ENCODE data around the gene PLCG2.
A peak's percentile ranks its signal among the peaks of the same experiment; 100 is the strongest.
"Not testable (repeated sequence)": the region's sequence is repeated elsewhere in the genome, so short reads cannot be mapped to it uniquely, and the experiment has no call there.

The PLCG2 gene

GRCh38 chr16:81967358-81967757 is 188.3 kb downstream of the PLCG2 start:
- Histone ChIP-seq H3K36me3 (ENCODE audit: control insufficient read depth in 4 of 4, insufficient read depth in 4 of 4, low read length in 3 of 4) (no peaks in the 10 kb centered on the region), H3K27ac (ENCODE audit: insufficient read depth in 1 of 2, low read depth in 1 of 2, low read length in 2 of 2, poor library complexity in 1 of 2, severe bottlenecking in 2 of 2) (no peak overlapping the region), H3K27me3 (replicated peaks in 2 of 5; ENCODE audit: control insufficient read depth in 4 of 5, insufficient read depth in 5 of 5, low read length in 4 of 5) (no peaks in the 10 kb centered on the region), H3K4me3 (ENCODE audit: control insufficient read depth in 1 of 7, extremely low read depth in 1 of 7, insufficient read depth in 4 of 7, low read depth in 2 of 7, low read length in 6 of 7) (no peak overlapping the region), H3K4me1 (ENCODE audit: control extremely low read depth in 1 of 4, control insufficient read depth in 4 of 4, insufficient read depth in 4 of 4, low read length in 3 of 4) (no peaks in the 10 kb centered on the region), H3K9me3 (ENCODE audit: control extremely low read depth in 1 of 5, control insufficient read depth in 4 of 5, insufficient read depth in 2 of 5, low read depth in 1 of 5, low read length in 4 of 5) (peaks cover 5 to 8% (median 7%) of the 10 kb centered on the region in 5 experiments)
- ChIA-PET CTCF (no interaction called here), POLR2A (no interaction called here)
- 94% methylated on average over 3 of the region's 5 CpGs for WGBS (ENCODE audit: insufficient coverage)
- peak in 1 of 3 donors; percentile 3 for DNase-seq

GRCh38 chr16:81971853-81972252 is 192.8 kb downstream of the PLCG2 start:
- peaks cover 6 to 20% (median 15%) of the 10 kb centered on the region in 5 experiments for H3K9me3 ChIP-seq (ENCODE audit: control extremely low read depth in 1 of 5, control insufficient read depth in 4 of 5, insufficient read depth in 2 of 5, low read depth in 1 of 5, low read length in 4 of 5)
- H3K4me1 ChIP-seq (ENCODE audit: control extremely low read depth in 1 of 4, control insufficient read depth in 4 of 4, insufficient read depth in 4 of 4, low read length in 3 of 4): no peaks in the 10 kb centered on the region
- no peak overlapping the region for H3K4me3 ChIP-seq (ENCODE audit: control insufficient read depth in 1 of 7, extremely low read depth in 1 of 7, insufficient read depth in 4 of 7, low read depth in 2 of 7, low read length in 6 of 7)
- CTCF ChIA-PET: interaction anchor here (0.9 kb wide), 1 partner anchor 13 kb away, joined by 3 read pairs; no protein-coding TSS in a partner anchor
- POLR2A ChIA-PET: no interaction called here
- no peak for DNase-seq
- H3K27ac ChIP-seq (ENCODE audit: insufficient read depth in 1 of 2, low read depth in 1 of 2, low read length in 2 of 2, poor library complexity in 1 of 2, severe bottlenecking in 2 of 2): no peak overlapping the region
- H3K36me3 ChIP-seq (ENCODE audit: control insufficient read depth in 4 of 4, insufficient read depth in 4 of 4, low read length in 3 of 4): no peaks in the 10 kb centered on the region
- no peaks in the 10 kb centered on the region for H3K27me3 ChIP-seq (replicated peaks in 2 of 5; ENCODE audit: control insufficient read depth in 4 of 5, insufficient read depth in 5 of 5, low read length in 4 of 5)
- WGBS (ENCODE audit: insufficient coverage): no CpG with 5 or more reads among the region's 1 CpG

- no peak overlapping the region for H3K4me3 ChIP-seq (ENCODE audit: control insufficient read depth in 1 of 7, extremely low read depth in 1 of 7, insufficient read depth in 4 of 7, low read depth in 2 of 7, low read length in 6 of 7)
- H3K4me1 ChIP-seq (ENCODE audit: control extremely low read depth in 1 of 4, control insufficient read depth in 4 of 4, insufficient read depth in 4 of 4, low read length in 3 of 4): no peaks in the 10 kb centered on the region
- H3K27ac ChIP-seq (ENCODE audit: insufficient read depth in 1 of 2, low read depth in 1 of 2, low read length in 2 of 2, poor library complexity in 1 of 2, severe bottlenecking in 2 of 2): no peak overlapping the region
- DNase-seq: no peak
- ChIA-PET CTCF (no interaction called here), POLR2A (no interaction called here)
- WGBS (ENCODE audit: insufficient coverage): 60% methylated on average over 2 of the region's 2 CpGs
- H3K27me3 ChIP-seq (replicated peaks in 2 of 5; ENCODE audit: control insufficient read depth in 4 of 5, insufficient read depth in 5 of 5, low read length in 4 of 5): no peaks in the 10 kb centered on the region
- H3K9me3 ChIP-seq (ENCODE audit: control extremely low read depth in 1 of 5, control insufficient read depth in 4 of 5, insufficient read depth in 2 of 5, low read depth in 1 of 5, low read length in 4 of 5): peaks cover 6 to 23% (median 15%) of the 10 kb centered on the region in 5 experiments
- no peaks in the 10 kb centered on the region for H3K36me3 ChIP-seq (ENCODE audit: control insufficient read depth in 4 of 4, insufficient read depth in 4 of 4, low read length in 3 of 4)
Observed at GRCh38 chr16:81973737-81974136, 194.6 kb downstream of the PLCG2 start.

- H3K4me1 ChIP-seq (ENCODE audit: control extremely low read depth in 1 of 4, control insufficient read depth in 4 of 4, insufficient read depth in 4 of 4, low read length in 3 of 4): no peaks in the 10 kb centered on the region
- H3K4me3 ChIP-seq (ENCODE audit: control insufficient read depth in 1 of 7, extremely low read depth in 1 of 7, insufficient read depth in 4 of 7, low read depth in 2 of 7, low read length in 6 of 7): no peak overlapping the region
- H3K27me3 ChIP-seq (replicated peaks in 2 of 5; ENCODE audit: control insufficient read depth in 4 of 5, insufficient read depth in 5 of 5, low read length in 4 of 5): no peaks in the 10 kb centered on the region
- DNase-seq: no peak
- H3K9me3 ChIP-seq (ENCODE audit: control extremely low read depth in 1 of 5, control insufficient read depth in 4 of 5, insufficient read depth in 2 of 5, low read depth in 1 of 5, low read length in 4 of 5): peaks cover 6 to 23% (median 14%) of the 10 kb centered on the region in 5 experiments
- POLR2A ChIA-PET: no interaction called here
- WGBS (ENCODE audit: insufficient coverage): no CpG with 5 or more reads among the region's 1 CpG
- CTCF ChIA-PET: no interaction called here
- no peak overlapping the region for H3K27ac ChIP-seq (ENCODE audit: insufficient read depth in 1 of 2, low read depth in 1 of 2, low read length in 2 of 2, poor library complexity in 1 of 2, severe bottlenecking in 2 of 2)
- H3K36me3 ChIP-seq (ENCODE audit: control insufficient read depth in 4 of 4, insufficient read depth in 4 of 4, low read length in 3 of 4): no peaks in the 10 kb centered on the region
Observed at GRCh38 chr16:81975637-81976036, 196.5 kb downstream of the PLCG2 start.

- H3K36me3 ChIP-seq (ENCODE audit: control insufficient read depth in 4 of 4, insufficient read depth in 4 of 4, low read length in 3 of 4); H3K4me1 ChIP-seq (ENCODE audit: control extremely low read depth in 1 of 4, control insufficient read depth in 4 of 4, insufficient read depth in 4 of 4, low read length in 3 of 4); DNase-seq; H3K27ac ChIP-seq (ENCODE audit: insufficient read depth in 1 of 2, low read depth in 1 of 2, low read length in 2 of 2, poor library complexity in 1 of 2, severe bottlenecking in 2 of 2); H3K27me3 ChIP-seq (replicated peaks in 2 of 5; ENCODE audit: control insufficient read depth in 4 of 5, insufficient read depth in 5 of 5, low read length in 4 of 5); POLR2A ChIA-PET; H3K4me3 ChIP-seq (ENCODE audit: control insufficient read depth in 1 of 7, extremely low read depth in 1 of 7, insufficient read depth in 4 of 7, low read depth in 2 of 7, low read length in 6 of 7); CTCF ChIA-PET: not testable (repeated sequence)
- H3K9me3 ChIP-seq (ENCODE audit: control extremely low read depth in 1 of 5, control insufficient read depth in 4 of 5, insufficient read depth in 2 of 5, low read depth in 1 of 5, low read length in 4 of 5): peaks cover 0 to 15% (median 7%) of the 10 kb centered on the region in 5 experiments
- WGBS (ENCODE audit: insufficient coverage): 98% methylated on average over 9 of the region's 26 CpGs
Observed at GRCh38 chr16:81977335-81977942, 198.3 kb downstream of the PLCG2 start.

- H3K9me3 ChIP-seq (ENCODE audit: control extremely low read depth in 1 of 5, control insufficient read depth in 4 of 5, insufficient read depth in 2 of 5, low read depth in 1 of 5, low read length in 4 of 5): no peaks in the 10 kb centered on the region
- H3K27ac ChIP-seq (ENCODE audit: insufficient read depth in 1 of 2, low read depth in 1 of 2, low read length in 2 of 2, poor library complexity in 1 of 2, severe bottlenecking in 2 of 2): no peak overlapping the region
- H3K36me3 ChIP-seq (ENCODE audit: control insufficient read depth in 4 of 4, insufficient read depth in 4 of 4, low read length in 3 of 4): no peaks in the 10 kb centered on the region
- POLR2A ChIA-PET: no interaction called here
- DNase-seq: no peak
- H3K4me3 ChIP-seq (ENCODE audit: control insufficient read depth in 1 of 7, extremely low read depth in 1 of 7, insufficient read depth in 4 of 7, low read depth in 2 of 7, low read length in 6 of 7): no peak overlapping the region
- CTCF ChIA-PET: no interaction called here
- no peaks in the 10 kb centered on the region for H3K4me1 ChIP-seq (ENCODE audit: control extremely low read depth in 1 of 4, control insufficient read depth in 4 of 4, insufficient read depth in 4 of 4, low read length in 3 of 4)
- peaks cover 0 to 13% (median 3%) of the 10 kb centered on the region in 5 experiments for H3K27me3 ChIP-seq (replicated peaks in 2 of 5; ENCODE audit: control insufficient read depth in 4 of 5, insufficient read depth in 5 of 5, low read length in 4 of 5)
- 76% methylated on average over 7 of the region's 8 CpGs for WGBS (ENCODE audit: insufficient coverage)
Observed at GRCh38 chr16:81987121-81987520, 208.0 kb downstream of the PLCG2 start.

GRCh38 chr16:81987706-81988105 is 208.6 kb downstream of the PLCG2 start:
- no peaks in the 10 kb centered on the region for H3K4me1 ChIP-seq (ENCODE audit: control extremely low read depth in 1 of 4, control insufficient read depth in 4 of 4, insufficient read depth in 4 of 4, low read length in 3 of 4)
- H3K9me3 ChIP-seq (ENCODE audit: control extremely low read depth in 1 of 5, control insufficient read depth in 4 of 5, insufficient read depth in 2 of 5, low read depth in 1 of 5, low read length in 4 of 5): no peaks in the 10 kb centered on the region
- H3K27me3 ChIP-seq (replicated peaks in 2 of 5; ENCODE audit: control insufficient read depth in 4 of 5, insufficient read depth in 5 of 5, low read length in 4 of 5): peaks cover 0 to 10% (median 3%) of the 10 kb centered on the region in 5 experiments
- DNase-seq: no peak
- no peaks in the 10 kb centered on the region for H3K36me3 ChIP-seq (ENCODE audit: control insufficient read depth in 4 of 4, insufficient read depth in 4 of 4, low read length in 3 of 4)
- H3K27ac ChIP-seq (ENCODE audit: insufficient read depth in 1 of 2, low read depth in 1 of 2, low read length in 2 of 2, poor library complexity in 1 of 2, severe bottlenecking in 2 of 2): no peak overlapping the region
- WGBS (ENCODE audit: insufficient coverage): 82% methylated on average over 4 of the region's 5 CpGs
- ChIA-PET POLR2A (no interaction called here), CTCF (no interaction called here)
- H3K4me3 ChIP-seq (ENCODE audit: control insufficient read depth in 1 of 7, extremely low read depth in 1 of 7, insufficient read depth in 4 of 7, low read depth in 2 of 7, low read length in 6 of 7): no peak overlapping the region

Measured in common myeloid progenitor, CD34-positive (primary cell).